Astrocyte of the spinal cord (primary cell): Measurements from ENCODE around the gene TRAPPC5.

ENCODE experiments used
- DNase-seq: peaks from one replicate; pipeline ENCODE4 v3.0.0; 2011; ENCODE audit warnings: low read depth, low spot score
- H3K4me3 ChIP-seq: 2 replicates; pipeline ENCODE4 v1.5.1; 2011; ENCODE audit warnings: low read depth, mild to moderate bottlenecking, low read length, moderate library complexity
- in situ Hi-C: cut with HindIII; loops from 2 replicates; pipeline ENCODE4 v1.10.0; 2017; ENCODE audit warnings: low sequenced_read_pairs
- TF ChIP-seq, protein P1 (sequence below): IDR thresholded peaks from 2 replicates; pipeline ENCODE4 v1.5.1; 2012; ENCODE audit warnings: low read depth, mild to moderate bottlenecking, low read length, inconsistent platforms

Gene TRAPPC5

DNA sequence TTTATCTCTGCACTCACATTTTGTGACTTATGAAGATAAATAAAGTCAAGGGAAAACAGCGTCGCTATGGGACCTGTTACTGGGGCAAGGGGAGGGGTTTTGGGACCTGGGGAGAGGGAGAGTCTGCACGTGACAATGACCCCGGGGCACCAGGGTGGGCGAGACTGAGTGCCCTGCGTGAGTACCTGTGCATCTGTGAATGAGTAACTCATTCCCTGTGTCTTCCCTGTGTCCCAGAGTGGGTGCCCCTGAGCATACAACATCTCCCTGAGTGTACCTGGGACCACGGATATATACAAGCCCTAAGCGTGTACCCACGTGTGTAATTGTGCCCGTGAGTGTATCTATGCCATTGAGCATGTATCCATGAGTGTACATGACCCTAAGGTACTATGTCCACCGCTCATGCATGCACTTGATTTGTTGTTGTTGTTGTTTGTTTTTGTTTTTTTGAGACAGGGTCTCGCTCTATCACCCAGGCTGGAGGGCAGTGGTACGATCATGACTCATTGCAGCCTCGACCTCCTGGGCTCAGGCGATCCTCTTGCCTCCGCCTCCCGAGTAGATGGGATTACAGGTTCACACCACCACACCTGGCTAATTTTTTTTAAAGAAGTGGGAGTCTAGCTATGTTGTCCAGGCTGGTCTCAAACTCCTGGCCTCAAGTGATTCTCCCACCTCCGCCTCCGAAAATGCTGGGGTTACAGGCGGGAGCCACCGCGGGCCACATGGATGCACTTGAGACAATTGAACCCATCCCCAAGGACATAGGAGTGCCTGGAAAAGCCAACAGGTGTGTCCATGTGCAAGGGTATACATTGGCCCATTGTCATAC lies 645 bp upstream of the TRAPPC5 start:
- peak overlapping the region; percentile 24 for H3K4me3 ChIP-seq
- TF ChIP-seq, protein P1, sequence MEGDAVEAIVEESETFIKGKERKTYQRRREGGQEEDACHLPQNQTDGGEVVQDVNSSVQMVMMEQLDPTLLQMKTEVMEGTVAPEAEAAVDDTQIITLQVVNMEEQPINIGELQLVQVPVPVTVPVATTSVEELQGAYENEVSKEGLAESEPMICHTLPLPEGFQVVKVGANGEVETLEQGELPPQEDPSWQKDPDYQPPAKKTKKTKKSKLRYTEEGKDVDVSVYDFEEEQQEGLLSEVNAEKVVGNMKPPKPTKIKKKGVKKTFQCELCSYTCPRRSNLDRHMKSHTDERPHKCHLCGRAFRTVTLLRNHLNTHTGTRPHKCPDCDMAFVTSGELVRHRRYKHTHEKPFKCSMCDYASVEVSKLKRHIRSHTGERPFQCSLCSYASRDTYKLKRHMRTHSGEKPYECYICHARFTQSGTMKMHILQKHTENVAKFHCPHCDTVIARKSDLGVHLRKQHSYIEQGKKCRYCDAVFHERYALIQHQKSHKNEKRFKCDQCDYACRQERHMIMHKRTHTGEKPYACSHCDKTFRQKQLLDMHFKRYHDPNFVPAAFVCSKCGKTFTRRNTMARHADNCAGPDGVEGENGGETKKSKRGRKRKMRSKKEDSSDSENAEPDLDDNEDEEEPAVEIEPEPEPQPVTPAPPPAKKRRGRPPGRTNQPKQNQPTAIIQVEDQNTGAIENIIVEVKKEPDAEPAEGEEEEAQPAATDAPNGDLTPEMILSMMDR, result no peak
- DNase-seq, result no peak
- in situ Hi-C loops, result no loop called here

DNA sequence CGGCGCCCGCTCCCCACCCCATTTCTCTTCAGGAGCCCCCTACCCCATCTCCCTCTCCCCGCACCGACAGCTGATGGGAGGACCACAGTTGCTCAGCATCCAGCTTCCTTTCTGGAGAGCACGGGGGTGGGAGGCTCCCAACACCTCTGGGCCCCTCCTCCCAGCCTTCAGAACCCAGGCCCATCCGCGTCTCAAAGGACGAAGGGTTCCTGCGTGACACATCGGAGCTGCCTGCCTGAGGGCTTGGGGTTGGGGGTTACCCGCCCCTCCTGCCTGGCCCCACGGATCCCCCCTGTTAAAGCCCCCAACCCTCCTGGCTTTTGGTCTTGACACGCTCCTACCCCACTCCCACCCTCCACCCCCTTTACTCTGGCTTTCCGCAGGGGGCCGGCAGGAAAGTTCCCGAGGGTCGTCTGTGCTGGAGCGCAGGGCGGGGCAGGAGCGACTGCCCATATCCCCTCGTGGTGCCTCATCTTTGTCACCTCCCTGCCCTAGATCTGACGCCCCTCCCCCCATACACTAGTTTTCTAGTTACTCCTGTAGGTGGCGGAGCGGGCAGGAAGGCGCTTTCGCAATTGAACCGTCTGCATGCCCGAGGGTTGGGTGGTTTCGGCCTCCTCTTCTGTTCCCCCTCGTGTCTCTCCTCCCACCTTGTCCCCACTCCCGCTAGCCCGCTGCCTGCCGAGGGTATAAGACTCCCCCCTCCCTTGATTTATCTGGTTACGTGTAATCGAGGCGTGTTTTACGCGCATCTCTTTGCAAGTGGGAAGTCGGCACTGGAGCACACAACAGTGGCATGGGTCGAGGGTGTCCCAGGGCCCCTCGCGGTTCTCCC lies 924 bp downstream of the TRAPPC5 start:
- in situ Hi-C loops, result no loop called here
- TF ChIP-seq, protein P1, result peak; percentile 68
- peak overlapping the region; percentile 98 for H3K4me3 ChIP-seq
- DNase-seq, result peak; percentile 68

DNA sequence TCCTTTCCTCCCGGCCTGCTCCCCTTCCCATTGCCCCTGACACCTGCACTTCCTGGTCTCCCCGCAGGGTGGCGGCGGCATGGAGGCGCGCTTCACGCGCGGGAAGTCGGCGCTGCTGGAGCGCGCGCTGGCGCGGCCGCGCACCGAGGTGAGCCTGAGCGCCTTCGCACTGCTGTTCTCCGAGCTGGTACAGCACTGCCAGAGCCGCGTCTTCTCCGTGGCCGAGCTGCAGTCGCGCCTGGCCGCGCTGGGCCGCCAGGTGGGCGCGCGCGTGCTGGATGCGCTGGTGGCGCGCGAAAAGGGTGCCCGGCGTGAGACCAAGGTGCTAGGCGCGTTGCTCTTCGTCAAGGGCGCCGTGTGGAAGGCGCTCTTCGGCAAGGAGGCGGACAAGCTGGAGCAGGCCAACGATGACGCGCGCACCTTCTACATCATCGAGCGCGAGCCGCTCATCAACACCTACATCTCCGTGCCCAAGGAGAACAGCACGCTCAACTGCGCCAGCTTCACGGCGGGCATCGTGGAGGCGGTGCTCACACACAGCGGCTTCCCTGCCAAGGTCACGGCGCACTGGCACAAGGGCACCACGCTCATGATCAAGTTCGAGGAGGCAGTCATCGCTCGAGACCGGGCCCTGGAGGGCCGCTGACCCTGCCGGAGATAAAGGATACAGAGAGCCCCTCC lies 1.7 kb downstream of the TRAPPC5 start:
- in situ Hi-C loops, result no loop called here
- TF ChIP-seq, protein P1, result peak; percentile 26
- peak overlapping the region; percentile 98 for H3K4me3 ChIP-seq
- no peak for DNase-seq

DNA sequence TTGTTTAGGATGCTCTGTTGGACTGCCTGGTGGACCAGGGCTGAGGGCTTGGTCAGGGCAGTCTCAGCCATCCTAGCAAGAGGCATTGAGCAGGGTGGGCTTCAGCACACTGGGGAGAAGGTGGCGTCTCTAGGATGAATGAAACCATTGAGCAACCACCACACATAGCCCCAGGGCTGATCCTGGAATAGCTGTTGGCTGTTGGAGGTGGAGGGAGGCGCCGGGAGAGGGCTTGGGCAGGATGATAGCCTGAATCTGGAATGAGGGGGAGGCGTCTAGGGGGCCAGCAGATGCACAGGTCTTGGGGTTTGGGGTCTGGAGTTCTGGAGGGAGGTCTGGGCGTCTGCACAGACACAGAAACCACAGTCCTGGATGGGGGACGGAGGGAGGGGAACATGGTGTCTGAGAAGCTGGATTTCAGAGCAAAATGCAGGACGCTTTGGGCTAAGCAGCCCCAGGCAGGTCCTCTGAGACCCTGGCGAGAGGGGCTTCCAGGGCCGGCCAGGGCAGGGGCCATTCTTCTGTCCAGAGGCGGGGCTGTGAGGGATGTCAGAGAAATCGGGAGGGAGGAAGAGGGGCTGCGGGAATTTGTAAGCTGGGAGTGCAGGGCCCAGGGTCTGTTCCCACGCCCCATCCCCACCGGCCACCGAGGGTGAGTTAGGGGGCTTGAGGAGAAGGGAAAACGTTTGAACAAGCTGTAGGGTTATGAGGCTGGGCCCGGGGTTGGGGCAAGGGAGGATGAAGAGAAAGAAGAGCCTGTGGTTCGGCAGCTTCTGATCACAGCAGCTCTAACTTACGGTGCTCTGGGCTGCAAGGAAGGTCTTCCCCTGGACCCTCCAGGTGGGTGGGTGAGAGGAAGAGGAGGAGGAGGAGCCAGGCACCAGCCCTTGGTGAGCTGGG lies 5.2 kb downstream of the TRAPPC5 start:
- H3K4me3 ChIP-seq, result no peak overlapping the region
- no peak for DNase-seq
- TF ChIP-seq, protein P1, result no peak
- in situ Hi-C loops, result no loop called here

DNA sequence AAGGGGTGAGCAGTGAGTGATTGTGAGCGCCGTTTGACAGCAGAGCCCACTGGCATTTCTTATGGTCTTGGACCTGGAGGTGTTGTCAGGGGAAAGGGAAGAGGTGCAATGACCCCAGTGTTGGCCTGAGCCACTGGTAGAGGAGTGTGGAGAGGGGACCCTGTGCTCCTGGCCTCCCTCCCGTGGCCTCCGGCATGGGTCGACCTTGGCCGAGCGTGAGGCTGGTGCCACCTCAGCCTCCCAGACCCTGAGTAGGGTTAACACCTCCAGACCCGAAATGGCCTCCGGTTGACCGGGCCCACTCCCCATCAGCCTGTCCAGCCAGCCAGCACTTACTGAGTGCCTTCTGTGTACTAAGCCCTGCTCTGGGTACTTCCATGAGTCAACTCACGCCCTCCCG lies 6.5 kb downstream of the TRAPPC5 start:
- TF ChIP-seq, protein P1, result no peak
- no peak overlapping the region for H3K4me3 ChIP-seq
- no peak for DNase-seq
- in situ Hi-C loops, result no loop called here
